Retina (tissue), 1 donor: Measurements from ENCODE around the gene STK25.
"Not testable (repeated sequence)": the region's sequence is repeated elsewhere in the genome, so short reads cannot be mapped to it uniquely, and the experiment has no call there.

ENCODE experiments used
- DNase-seq: peaks from one replicate; pipeline ENCODE4 v3.0.0-alpha.2; 2016

STK25 gene

GRCh38 chr2:241507430-241508239 lies 749 bp downstream of the STK25 start:
- peak; percentile 79 for DNase-seq

- DNase-seq, result no peak
These were observed 1.5 kb downstream of the STK25 start for GRCh38 chr2:241506793-241507429.

DNA sequence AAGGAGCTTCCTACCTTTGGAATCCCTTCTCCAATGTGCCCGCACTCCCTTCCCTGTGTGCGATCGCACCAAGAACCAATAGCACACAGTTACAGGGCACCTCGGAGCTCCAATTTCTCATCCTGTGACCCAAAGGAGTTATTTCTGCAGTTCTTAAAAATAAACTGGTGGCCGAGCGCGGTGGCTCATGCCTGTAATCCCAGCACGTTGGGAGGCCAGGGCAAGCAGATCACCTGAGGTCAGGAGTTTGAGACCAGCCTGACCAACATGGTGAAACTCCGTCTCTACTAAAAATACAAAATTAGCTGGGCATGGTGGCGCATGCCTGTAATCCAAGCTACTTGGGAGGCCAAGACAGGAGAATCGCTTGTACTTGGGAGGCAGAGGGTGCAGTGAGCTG lies 2.1 kb downstream of the STK25 start:
- not testable (repeated sequence) for DNase-seq

DNA sequence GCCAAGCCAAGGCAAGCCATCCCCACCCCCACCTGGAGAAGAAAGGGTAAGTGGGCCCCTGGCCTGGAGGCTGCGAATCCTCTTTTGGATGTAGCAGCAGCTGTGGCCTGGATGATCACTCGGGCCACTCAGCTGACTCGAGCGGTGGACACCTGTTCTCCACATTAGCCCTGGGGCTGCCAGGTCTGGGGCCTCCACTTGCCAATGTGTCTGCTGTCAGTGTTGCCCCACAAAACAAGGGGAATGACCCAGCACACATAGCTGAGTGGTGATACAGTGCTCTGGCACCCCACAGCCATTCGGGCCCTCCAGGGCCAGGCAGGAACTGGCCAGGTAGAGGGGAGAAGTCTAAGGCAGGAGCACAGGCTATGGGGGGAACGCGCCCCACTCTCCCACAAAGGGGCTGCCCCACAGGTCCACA lies 2.6 kb downstream of the STK25 start:
- no peak for DNase-seq

DNA sequence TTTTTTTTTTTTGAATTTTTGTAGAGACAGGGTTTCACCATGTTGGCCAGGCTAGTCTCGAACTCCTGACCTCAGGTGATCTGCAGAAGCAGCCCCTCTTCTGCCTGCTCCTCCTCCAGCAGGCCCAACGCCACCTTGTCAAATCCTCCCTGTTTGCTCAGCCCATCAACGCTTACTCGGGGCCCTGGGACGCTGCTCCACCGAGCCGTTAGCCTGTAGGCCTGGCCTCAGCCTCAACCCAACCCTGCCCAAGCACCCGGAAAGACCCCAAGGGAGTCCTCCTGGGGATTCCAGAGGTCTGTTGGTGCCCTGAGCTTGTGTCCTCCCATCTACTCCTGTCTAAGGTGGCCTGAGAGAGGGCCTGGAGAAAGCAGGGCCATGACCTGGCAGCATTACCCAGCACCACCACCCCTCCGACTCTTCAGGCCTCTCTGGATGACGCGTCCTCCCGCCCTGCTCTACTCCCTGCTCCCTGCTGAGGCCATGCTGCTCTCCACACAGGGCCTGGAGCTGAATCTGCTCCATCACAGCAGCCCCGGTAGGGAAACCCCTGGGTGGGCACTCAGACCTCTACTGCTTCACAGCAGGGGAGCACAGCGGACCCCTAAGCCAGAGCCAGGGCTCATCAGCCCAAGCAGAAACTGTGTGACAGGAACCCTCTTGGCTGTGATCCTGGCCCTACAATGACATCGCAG lies 3.2 kb downstream of the STK25 start:
- no peak for DNase-seq

DNA sequence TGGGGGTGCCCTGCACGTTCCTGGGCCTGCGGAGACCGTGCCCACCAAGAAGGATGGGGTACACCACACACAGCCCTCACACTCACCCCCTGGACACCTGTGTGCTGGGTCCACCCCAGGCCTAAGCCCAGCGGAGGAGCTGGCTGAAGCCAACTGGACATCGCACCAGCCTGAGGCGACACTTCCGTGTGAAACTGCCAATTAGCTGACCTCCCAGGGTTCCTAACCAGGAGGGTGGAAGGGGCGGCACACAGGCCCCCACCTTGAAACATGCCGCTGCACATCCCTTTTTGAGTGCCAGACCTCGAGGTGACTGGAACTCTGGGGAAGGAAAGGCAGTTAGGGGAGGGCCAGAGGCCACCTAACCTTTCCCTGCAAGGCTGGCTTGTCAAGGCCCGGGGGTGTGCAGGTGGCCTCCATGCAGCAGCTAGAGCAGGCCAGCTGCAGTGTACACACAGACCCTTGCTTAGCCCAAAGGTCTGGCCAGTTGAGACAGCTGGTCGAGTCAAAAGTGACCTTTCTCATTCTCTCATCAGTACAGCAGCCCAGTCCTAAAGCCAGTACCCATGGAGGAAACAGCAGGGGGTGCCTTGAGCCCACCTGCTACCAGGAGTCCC lies 4.5 kb downstream of the STK25 start:
- DNase-seq, result no peak

- DNase-seq, result no peak
These were observed 6.1 kb downstream of the STK25 start for GRCh38 chr2:241502281-241502680.

DNA sequence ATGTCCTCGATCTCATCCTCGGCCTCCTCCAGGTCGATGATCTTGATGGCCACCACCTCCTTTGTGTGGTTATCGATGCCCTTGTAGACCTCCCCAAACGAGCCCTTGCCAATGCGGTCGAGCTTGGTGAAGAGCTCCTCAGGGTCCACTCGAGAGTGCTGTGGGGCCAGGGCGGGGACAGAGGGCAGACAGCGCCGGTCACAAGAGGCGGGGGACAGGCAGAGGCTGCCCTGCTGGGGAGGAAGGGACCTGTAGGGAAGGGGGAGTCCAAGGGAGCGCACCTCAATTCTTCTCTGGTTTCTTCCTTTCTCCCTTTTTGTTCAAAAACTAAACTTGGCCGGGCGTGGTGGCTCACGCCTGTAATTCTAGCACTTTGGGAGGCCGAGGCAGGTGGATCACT lies 6.8 kb downstream of the STK25 start:
- no peak for DNase-seq

GRCh38 chr2:241501099-241501541 lies 7.3 kb downstream of the STK25 start:
- no peak for DNase-seq

- no peak for DNase-seq
These were observed 7.9 kb downstream of the STK25 start for GRCh38 chr2:241500431-241500975.

DNA sequence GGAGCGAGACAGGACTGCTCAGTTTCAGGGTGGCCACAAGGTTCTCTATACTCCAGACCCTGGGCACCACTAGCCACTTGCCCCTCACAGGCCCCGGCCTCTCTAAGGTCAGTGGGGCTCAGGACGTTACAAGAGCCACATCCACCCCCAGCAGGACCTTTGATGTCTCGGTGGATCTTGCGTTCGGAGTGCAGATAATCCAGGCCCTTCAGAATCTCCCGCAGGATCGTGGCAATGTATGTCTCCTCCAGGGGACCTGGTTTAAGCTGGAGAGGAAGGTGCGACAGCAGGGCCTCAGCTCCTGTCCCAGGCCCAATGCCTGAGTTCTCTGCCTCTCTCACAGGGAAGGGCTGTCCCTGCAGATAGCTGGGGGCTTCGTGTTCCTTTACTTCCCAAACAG lies 8.4 kb downstream of the STK25 start:
- no peak for DNase-seq

- DNase-seq, result no peak
These were observed 9.0 kb downstream of the STK25 start for GRCh38 chr2:241499146-241499965.

DNA sequence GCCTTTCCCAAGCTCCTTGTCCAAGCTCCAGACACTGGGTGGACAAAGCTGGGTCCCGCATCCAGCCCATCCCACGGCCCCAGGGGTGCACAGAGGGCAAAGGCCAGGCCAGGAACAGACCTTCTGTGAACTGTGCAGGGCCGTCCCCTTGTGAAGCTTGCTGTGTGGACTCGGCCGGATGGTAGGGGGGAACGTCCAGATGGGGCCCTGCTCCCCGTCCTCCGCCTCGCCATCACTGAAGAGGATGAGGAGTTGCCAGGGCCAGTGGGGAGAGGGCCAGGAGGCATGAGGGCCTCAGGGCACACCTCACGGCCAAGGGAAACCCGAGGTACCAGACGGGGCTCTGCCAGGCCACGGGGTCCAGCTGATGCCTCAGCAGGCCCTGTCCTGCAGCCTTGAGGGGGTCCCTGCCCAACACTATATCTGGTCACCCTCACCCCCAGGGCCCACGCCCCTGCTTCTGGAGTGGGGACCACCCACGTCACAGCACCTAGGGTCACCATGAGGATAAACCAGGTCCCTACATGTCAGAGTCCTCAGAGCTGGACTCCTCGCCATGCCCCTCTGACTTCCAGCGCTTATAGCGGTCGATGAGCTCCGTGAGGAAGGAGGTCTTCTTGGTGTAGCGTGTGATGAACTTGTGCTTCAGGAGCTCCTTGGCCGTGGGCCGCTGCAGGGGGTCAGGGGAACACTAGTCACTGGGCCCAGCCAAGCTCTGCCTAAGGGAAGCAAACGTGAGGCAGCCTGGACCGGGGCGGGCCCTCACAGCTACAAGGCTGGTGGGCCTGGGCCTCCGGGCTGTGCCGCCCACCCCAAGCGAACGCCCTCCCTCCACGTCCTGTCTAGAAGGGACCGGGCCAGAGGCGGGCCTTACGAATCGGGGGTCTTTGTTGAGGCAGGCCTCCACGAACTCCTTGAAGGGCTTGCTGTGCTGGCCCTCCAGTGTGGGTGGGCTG lies 10.0 kb downstream of the STK25 start:
- no peak for DNase-seq

DNA sequence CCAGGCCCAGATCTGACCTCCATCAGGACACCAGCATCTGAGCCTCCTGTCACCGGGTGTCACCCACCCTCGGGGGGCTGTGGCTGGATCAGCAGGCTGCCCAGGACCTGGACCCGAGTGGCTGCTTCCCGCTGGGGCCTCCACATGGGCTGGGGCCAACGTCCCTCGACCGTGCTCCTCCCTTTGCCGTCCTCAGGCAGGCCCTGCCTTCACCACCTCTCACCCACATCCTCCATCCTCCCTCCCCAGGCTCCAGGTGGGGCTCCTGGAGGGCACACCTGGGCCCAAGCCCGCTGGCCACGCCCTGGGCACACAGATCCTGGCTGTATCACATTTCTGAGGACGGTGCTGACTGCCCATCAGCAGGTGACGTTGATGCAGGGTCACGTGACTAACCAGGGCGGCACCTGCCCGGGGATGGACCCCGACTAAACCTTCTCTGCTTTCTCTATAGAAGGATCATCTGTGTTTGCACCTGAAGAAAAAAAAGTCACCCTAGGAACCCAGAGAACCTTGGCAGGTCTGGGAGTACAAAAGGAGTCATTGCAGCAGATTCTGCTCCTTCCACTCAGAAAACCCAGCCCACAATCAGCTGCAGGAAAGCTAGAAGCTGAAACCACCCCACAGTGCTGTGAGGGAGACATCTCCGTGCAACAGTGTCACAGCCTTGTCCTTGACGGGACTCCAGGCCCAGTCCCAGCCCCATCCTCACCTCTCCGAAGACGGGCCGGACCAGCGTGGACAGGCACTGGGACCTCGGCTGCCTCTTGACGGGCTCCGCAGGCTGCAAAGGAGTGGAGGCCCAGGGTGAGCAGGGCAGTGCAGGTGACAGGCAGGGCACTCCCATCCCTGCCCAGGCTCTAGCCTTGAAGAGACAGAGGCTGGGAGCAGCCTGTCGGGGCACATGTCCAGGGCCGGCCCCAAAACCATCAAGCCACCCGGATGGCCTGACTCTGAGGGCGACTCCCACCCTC lies 11.2 kb downstream of the STK25 start:
- DNase-seq, result no peak

DNA sequence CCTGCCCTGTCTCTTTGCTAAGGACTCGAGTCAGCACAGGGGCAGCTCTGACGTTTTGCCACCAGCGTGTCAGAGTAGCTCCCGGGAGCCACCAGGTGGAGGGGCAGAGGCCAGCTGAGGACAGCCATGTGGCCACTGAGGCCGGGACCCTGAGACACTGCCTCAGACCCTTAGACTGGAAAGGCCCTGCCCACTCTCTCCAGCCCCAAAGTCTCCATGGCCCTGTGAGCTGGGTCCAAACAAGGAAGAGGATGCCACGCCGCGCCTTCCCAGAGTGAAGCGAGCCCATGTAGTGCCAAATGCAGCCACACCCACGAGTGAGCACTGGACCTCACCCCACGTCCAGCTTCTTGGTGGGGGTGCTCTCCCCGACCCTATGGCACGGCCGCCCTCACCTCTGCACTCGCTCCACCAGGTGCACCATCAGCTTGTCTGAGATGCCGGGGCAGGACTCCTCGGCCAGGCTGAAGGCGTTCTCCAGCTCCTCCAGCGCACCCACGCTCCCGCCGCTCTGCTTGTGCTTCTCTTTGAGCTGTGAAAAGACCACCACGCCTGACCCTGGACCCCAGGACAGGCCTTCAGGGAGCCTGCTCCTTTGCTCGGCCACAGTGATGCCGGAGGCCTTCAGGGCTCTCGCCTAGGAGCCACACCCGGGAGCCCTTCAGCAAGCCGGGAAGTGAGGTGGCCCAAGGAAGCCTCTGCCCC lies 12.2 kb downstream of the STK25 start:
- no peak for DNase-seq

DNA sequence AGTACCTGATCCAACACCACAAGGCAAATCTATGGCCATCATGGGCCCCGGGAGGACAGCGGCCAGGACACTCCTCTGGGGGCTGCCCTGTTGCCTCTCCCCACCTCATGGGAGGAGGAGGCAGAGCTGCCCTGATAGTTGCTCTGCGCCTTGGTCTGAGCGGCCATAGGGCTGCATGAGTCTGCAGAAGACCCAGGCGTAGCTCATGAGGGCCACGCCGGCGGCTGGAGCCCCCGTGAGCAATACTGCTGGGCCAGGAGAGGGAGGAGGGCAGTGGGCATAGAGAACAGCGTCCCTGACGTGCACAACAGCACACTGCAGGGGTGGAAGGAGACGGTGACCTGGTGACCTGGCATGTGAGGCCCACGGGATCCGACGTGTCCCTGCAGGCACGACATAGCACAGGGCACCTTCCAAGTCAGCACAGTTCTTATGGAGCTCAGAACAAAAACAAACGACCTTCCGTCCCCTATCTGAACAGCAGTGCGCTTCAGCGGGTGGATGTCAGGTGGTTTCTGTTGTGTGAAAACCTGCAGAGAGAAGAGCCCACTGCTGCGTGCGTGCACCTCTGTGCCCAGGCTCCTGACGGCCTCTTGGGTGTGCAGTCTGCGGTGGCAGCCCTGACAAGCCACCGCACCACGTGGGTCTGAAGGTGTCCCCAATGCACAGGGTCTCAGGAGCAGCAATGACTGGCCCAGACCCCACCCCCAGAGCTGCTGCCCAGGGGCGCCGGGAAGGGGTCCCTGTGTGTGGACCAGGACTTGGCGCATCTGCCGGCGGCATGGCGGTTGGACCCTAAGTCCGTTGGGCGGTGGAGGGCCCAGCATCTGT lies 13.0 kb downstream of the STK25 start:
- DNase-seq, result no peak

GRCh38 chr2:241494311-241494908 lies 14.0 kb downstream of the STK25 start:
- DNase-seq, result no peak

DNA sequence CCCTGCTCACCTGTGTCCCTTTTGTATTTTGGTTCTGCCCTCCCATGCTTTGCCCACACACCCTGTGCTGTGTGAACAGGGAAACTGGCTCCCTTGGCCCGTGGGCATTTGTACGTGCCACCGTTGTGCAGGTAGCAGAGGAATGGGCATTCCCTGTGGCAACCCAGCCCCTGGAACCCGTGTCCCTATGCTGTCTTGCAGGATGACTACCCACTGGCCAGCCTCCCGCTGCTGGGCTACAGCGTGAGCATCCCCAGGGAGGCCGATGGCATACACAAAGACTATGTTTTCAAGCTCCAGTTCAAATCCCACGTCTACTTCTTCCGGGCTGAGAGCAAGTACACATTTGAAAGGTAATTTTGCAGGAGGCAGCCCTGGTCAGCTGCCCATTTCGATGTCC lies 15.3 kb downstream of the STK25 start:
- DNase-seq, result no peak
